Endothelial cell of umbilical vein (primary cell): Measurements from ENCODE around the gene GMPPB. TPM values are rescaled to one million over a fixed set of nuclear protein-coding genes. Genes with fewer than 3 reads are reported as not detected.

ENCODE experiments used
- BruUV-seq: library from RNA; stranded (reverse); fragments of 400-500 nt; replicated peaks from 2 replicates; lab custom pipeline; 2021; lab: Mats Ljungman, UMichigan
- CTCF ChIA-PET: fragments of 300-600, 350-600 bp; sonication (Branson Sonifier 250); formaldehyde crosslinking; loops from one replicate; lab custom pipeline; 2021; ENCODE audit warnings: antibody characterized with exemption, inconsistent platforms; lab: Charles Lee
- POLR2A ChIA-PET: fragments of 300-600, 350-600 bp; sonication (Branson Sonifier 250); formaldehyde crosslinking; loops from one replicate; lab custom pipeline; 2021; ENCODE audit warnings: antibody characterized with exemption, inconsistent platforms; lab: Charles Lee
- DNase-seq: peaks from one replicate; pipeline ENCODE4 v3.0.0-alpha.2; 2011; ENCODE audit warnings: low read depth, low spot score
- FAIRE-seq: peaks from 2 replicates; lab custom pipeline; 2011; peaks lifted over from hg19 to GRCh38; lab: Jason Lieb, UNC
- H2AFZ ChIP-seq: 2 replicates; pipeline ENCODE4 v1.6.0; 2012; ENCODE audit warnings: low read depth, low read length, control low read depth, inconsistent platforms
- H3K27ac ChIP-seq: 2 replicates; pipeline ENCODE4 v1.5.1; 2011; ENCODE audit warnings: low read depth, mild to moderate bottlenecking, control low read depth, low read length, moderate library complexity; ENCODE audit not compliant: insufficient read depth
- H3K27me3 ChIP-seq, 2 experiments: 2 replicates each; pipeline versions ENCODE4 v1.6.0 to v1.6.1; 2011; ENCODE audit warnings: low read length in 2 of 2, mixed read lengths in 1 of 2; ENCODE audit not compliant: control insufficient read depth in 2 of 2, insufficient read depth in 2 of 2
- H3K36me3 ChIP-seq, 2 experiments: 2 replicates in 1 of 2; 3 replicates in 1 of 2; pipeline ENCODE4 v1.5.1; 2011; ENCODE audit warnings: low read length in 2 of 2, mild to moderate bottlenecking in 1 of 2, moderate library complexity in 1 of 2; ENCODE audit not compliant: control insufficient read depth in 2 of 2, insufficient read depth in 2 of 2; ENCODE audit errors: extremely low read depth in 1 of 2
- H3K4me1 ChIP-seq: 3 replicates; pipeline ENCODE4 v1.5.1; 2011; ENCODE audit warnings: mild to moderate bottlenecking, low read length; ENCODE audit not compliant: control insufficient read depth, insufficient read depth; ENCODE audit errors: extremely low read depth
- H3K4me2 ChIP-seq: 2 replicates; pipeline ENCODE4 v1.6.1; 2011; ENCODE audit warnings: low read length, control low read depth, mixed read lengths; ENCODE audit not compliant: insufficient read depth
- H3K4me3 ChIP-seq, 3 experiments: fragments of 200-600 bp in 1 of 3; sonication (generic), shearing (Covaris generic) in 1 of 3; replicated peaks in 1 of 3; 2 replicates each; pipeline ENCODE4 v1.5.1; 2011 to 2016; ENCODE audit warnings: control low read depth in 3 of 3, low read length in 3 of 3, mild to moderate bottlenecking in 2 of 3, inconsistent platforms in 1 of 3, low read depth in 1 of 3, moderate library complexity in 1 of 3; ENCODE audit not compliant: insufficient read depth in 1 of 3
- H3K79me2 ChIP-seq: 2 replicates; pipeline ENCODE4 v1.6.0; 2012; ENCODE audit warnings: low read length, inconsistent platforms; ENCODE audit not compliant: control insufficient read depth, insufficient read depth
- H3K9ac ChIP-seq: replicated peaks from 2 replicates; pipeline ENCODE3; 2011; ENCODE audit warnings: low read length, control low read depth; ENCODE audit not compliant: insufficient read depth; ENCODE audit errors: extremely low read depth
- H3K9me1 ChIP-seq: replicated peaks from 3 replicates; pipeline ENCODE4 v1.6.0; 2011; ENCODE audit warnings: mild to moderate bottlenecking, low read length; ENCODE audit not compliant: control insufficient read depth, insufficient read depth; ENCODE audit errors: extremely low read depth
- H3K9me3 ChIP-seq: replicated peaks from 2 replicates; pipeline ENCODE4 v1.5.1; 2012; ENCODE audit warnings: low read length, inconsistent platforms; ENCODE audit not compliant: control insufficient read depth, insufficient read depth
- H4K20me1 ChIP-seq: replicated peaks from 2 replicates; pipeline ENCODE3; 2011; ENCODE audit warnings: mild to moderate bottlenecking, low read length; ENCODE audit not compliant: control insufficient read depth, insufficient read depth; ENCODE audit errors: extremely low read depth
- CTCF ChIP-seq, 2 donors: IDR thresholded peaks; 1 replicate in 1 of 2; 2 replicates in 1 of 2; pipeline ENCODE4 v1.5.1; 2011; ENCODE audit warnings: low read length in 2 of 2, mild to moderate bottlenecking in 2 of 2, moderate library complexity in 2 of 2, control low read depth in 1 of 2, inconsistent platforms in 1 of 2, low read depth in 1 of 2; ENCODE audit not compliant: insufficient read depth in 1 of 2; ENCODE audit errors: extremely low read depth in 1 of 2
- EZH2 ChIP-seq: IDR thresholded peaks from 2 replicates; pipeline ENCODE4 v1.6.1; 2012; ENCODE audit warnings: borderline replicate concordance, low read depth, mild to moderate bottlenecking, moderate library complexity, low read length, inconsistent platforms; ENCODE audit not compliant: severe bottlenecking
- GATA2 ChIP-seq: IDR thresholded peaks from 2 replicates; pipeline ENCODE4 v1.7.0; 2011; ENCODE audit warnings: low read depth, mild to moderate bottlenecking, moderate library complexity, mixed read lengths, low read length; ENCODE audit not compliant: insufficient read length, insufficient read depth
- JUN ChIP-seq: IDR thresholded peaks from 2 replicates; pipeline ENCODE4 v1.6.1; 2011; ENCODE audit warnings: borderline replicate concordance, low read depth; ENCODE audit not compliant: insufficient read length, insufficient read depth
- MAX ChIP-seq: IDR thresholded peaks from 2 replicates; pipeline ENCODE4 v1.6.1; 2011; ENCODE audit not compliant: insufficient read depth, insufficient read length
- dilution Hi-C: fragments of 300-500 bp; cut with MboI; formaldehyde crosslinking; loops from one replicate; pipeline ENCODE4 v1.15.0; 2019; ENCODE audit warnings: low sequenced_read_pairs; ENCODE audit not compliant: extremely low pct_ligation_motif_present
- intact Hi-C: fragments of 100-400 bp; cut with micrococcal nuclease; formaldehyde crosslinking; loops from one replicate; pipeline ENCODE4 v1.10.0; 2022
- polyA plus RNA-seq, 4 experiments: library from polyadenylated mRNA; depleted of rRNA in 3 of 4; stranded (reverse) in 3 of 4; unstranded in 1 of 4; fragments of >200 nt; gene quantifications; 2 replicates each; pipeline versions ENCODE4 v1.2.1 to v1.2.3, GENCODE V29; 2011 to 2012; ENCODE audit warnings: missing spikeins in 1 of 4
- total RNA-seq: library from RNA; stranded (reverse); gene quantifications from 2 replicates; pipeline ENCODE4 v1.2.3, GENCODE V29; 2021

GMPPB gene
- total and polyA plus RNA-seq, 2 donors (not counting 3 experiments of a cell fraction or from before 2014, with no cell fraction given) = 52.5 to 62.0 TPM

- POLR2A ChIA-PET = no interaction called here
- dilution Hi-C loops = no loop called here
Observed at GRCh38 chr3:49716691-49717210, 7.0 kb downstream of the GMPPB start.

More at GRCh38 chr3:49716691-49717210, 7.0 kb downstream of the GMPPB start:
- FAIRE-seq = no peak
- CTCF ChIA-PET = interaction anchor here (1.7 to 2.3 kb wide), 2 partner anchors 9 to 177 kb away, joined by 5 to 7 read pairs; no protein-coding TSS in a partner anchor
- H3K4me1 ChIP-seq = peaks cover 7% of the 10 kb centered on the region
- DNase-seq = no peak
- H2AFZ ChIP-seq = no peak overlapping the region
- H3K9ac ChIP-seq = no peak overlapping the region
- peaks cover 3 to 14% of the 10 kb centered on the region in 2 experiments for H3K36me3 ChIP-seq
- no peaks in the 10 kb centered on the region for H3K9me3 ChIP-seq
- H3K27ac ChIP-seq = no peak overlapping the region
- H3K4me2 ChIP-seq = no peak overlapping the region
- no peaks in the 10 kb centered on the region for H4K20me1 ChIP-seq
- no TSS peak for BruUV-seq
- intact Hi-C loops = no loop called here
- no peaks in the 10 kb centered on the region for H3K27me3 ChIP-seq
- H3K9me1 ChIP-seq = no peaks in the 10 kb centered on the region
- H3K79me2 ChIP-seq = no peaks in the 10 kb centered on the region
- TF ChIP-seq JUN = no peak
- TF ChIP-seq CTCF (IDR thresholded peaks at IDR 0.05; ENCODE audit: extremely low read depth in 1 of 2, insufficient read depth in 1 of 2, low read depth in 1 of 2, low read length in 2 of 2) = no peak
- no peak for TF ChIP-seq EZH2
- no peak for TF ChIP-seq MAX
- no peak for TF ChIP-seq GATA2
- no peak overlapping the region for H3K4me3 ChIP-seq
